ENCODE data around the gene CLMN.

The CLMN gene

GRCh38 chr14:95320955-95321600, 1.4 kb upstream of the CLMN start:
- no peak for DNase-seq

- peak in 1 of 14 donors; percentile 30 for DNase-seq
Observed at GRCh38 chr14:95320078-95320895, 579 bp upstream of the CLMN start.

- peak in 1 of 14 donors; percentile 33 for DNase-seq
Observed at GRCh38 chr14:95318399-95319311, 1.1 kb downstream of the CLMN start.

GRCh38 chr14:95317817-95318343, 1.8 kb downstream of the CLMN start:
- no peak for DNase-seq

- no peak for DNase-seq
Observed at GRCh38 chr14:95316821-95317220, 2.9 kb downstream of the CLMN start.

GRCh38 chr14:95315579-95315978, 4.1 kb downstream of the CLMN start:
- no peak for DNase-seq

GRCh38 chr14:95315156-95315555, 4.6 kb downstream of the CLMN start:
- no peak for DNase-seq

- no peak for DNase-seq
Observed at GRCh38 chr14:95314609-95315008, 5.1 kb downstream of the CLMN start.

GRCh38 chr14:95313707-95314106, 6.0 kb downstream of the CLMN start:
- peak in 10 of 14 donors; percentile 19 to 65 (median 48) for DNase-seq

- DNase-seq = no peak
Observed at GRCh38 chr14:95313190-95313589, 6.5 kb downstream of the CLMN start.

GRCh38 chr14:95312311-95312710, 7.4 kb downstream of the CLMN start:
- no peak for DNase-seq

- peak in 1 of 14 donors; percentile 66 for DNase-seq
Observed at GRCh38 chr14:95311752-95312151, 8.0 kb downstream of the CLMN start.

- no peak for DNase-seq
Observed at GRCh38 chr14:95310635-95311380, 8.9 kb downstream of the CLMN start.

- no peak for DNase-seq
Observed at GRCh38 chr14:95309261-95310051, 10.3 kb downstream of the CLMN start.

GRCh38 chr14:95308073-95308472, 11.6 kb downstream of the CLMN start:
- DNase-seq = no peak

GRCh38 chr14:95307402-95308041, 12.2 kb downstream of the CLMN start:
- DNase-seq = peak in 2 of 14 donors; percentile 44 to 56

GRCh38 chr14:95305940-95306339, 13.8 kb downstream of the CLMN start:
- no peak for DNase-seq

GRCh38 chr14:95305145-95305544, 14.6 kb downstream of the CLMN start:
- DNase-seq = peak in 3 of 14 donors; percentile 48 to 57 (median 48)

GRCh38 chr14:95304342-95304741, 15.4 kb downstream of the CLMN start:
- no peak for DNase-seq

GRCh38 chr14:95303552-95303951, 16.2 kb downstream of the CLMN start:
- no peak for DNase-seq
